GM10266 (cell line): ENCODE data around the gene KCNH1.

ENCODE experiments used
- DNase-seq: peaks from one replicate; pipeline ENCODE4 v3.0.0; 2012; ENCODE audit errors: extremely low spot score
- TF ChIP-seq, protein P1 (sequence below): IDR thresholded peaks from 2 replicates; pipeline ENCODE4 v1.5.1; 2012; ENCODE audit warnings: mild to moderate bottlenecking, low read depth; ENCODE audit not compliant: control insufficient read depth, insufficient read depth; ENCODE audit errors: missing control alignments

Gene KCNH1

DNA sequence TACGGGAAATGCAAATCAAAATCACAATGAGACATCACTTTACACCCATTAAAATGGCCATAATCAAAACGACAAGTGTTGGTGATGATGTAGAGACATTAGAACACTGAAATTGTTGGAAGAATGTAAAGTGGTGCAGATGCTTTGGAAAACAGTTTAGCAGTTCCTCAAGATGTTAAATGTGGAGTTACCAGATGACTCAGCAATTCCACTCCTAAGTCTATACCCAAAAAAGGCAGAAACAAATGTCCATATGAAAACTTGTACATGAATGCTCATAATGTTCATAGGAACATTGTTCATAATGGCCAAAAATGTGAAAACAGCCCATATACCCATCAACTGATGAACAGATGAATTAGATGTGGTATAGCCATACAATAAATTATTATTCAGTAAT is 267.4 kb downstream of the KCNH1 start:
- DNase-seq: no peak
- TF ChIP-seq, protein P1, sequence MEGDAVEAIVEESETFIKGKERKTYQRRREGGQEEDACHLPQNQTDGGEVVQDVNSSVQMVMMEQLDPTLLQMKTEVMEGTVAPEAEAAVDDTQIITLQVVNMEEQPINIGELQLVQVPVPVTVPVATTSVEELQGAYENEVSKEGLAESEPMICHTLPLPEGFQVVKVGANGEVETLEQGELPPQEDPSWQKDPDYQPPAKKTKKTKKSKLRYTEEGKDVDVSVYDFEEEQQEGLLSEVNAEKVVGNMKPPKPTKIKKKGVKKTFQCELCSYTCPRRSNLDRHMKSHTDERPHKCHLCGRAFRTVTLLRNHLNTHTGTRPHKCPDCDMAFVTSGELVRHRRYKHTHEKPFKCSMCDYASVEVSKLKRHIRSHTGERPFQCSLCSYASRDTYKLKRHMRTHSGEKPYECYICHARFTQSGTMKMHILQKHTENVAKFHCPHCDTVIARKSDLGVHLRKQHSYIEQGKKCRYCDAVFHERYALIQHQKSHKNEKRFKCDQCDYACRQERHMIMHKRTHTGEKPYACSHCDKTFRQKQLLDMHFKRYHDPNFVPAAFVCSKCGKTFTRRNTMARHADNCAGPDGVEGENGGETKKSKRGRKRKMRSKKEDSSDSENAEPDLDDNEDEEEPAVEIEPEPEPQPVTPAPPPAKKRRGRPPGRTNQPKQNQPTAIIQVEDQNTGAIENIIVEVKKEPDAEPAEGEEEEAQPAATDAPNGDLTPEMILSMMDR: no peak

DNA sequence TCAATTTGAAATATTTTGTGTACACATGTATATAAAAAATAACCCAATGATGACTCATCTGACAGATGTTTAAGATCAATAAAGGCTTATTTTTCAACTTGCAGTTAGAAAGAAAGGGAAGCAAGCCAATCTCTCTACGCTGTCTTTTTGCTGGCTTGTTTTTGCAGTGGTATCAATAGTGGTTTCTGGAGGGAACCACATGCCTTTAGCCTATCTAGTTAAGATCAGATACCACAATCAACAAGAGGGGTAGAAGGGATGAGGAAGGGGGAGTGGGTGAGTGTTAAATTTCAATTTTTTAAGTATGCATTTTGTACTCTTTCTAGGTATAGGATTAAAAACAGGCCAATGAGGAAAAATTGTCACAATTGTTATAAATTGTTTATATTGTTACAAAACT is 276.2 kb downstream of the KCNH1 start:
- TF ChIP-seq, protein P1: no peak
- no peak for DNase-seq

DNA sequence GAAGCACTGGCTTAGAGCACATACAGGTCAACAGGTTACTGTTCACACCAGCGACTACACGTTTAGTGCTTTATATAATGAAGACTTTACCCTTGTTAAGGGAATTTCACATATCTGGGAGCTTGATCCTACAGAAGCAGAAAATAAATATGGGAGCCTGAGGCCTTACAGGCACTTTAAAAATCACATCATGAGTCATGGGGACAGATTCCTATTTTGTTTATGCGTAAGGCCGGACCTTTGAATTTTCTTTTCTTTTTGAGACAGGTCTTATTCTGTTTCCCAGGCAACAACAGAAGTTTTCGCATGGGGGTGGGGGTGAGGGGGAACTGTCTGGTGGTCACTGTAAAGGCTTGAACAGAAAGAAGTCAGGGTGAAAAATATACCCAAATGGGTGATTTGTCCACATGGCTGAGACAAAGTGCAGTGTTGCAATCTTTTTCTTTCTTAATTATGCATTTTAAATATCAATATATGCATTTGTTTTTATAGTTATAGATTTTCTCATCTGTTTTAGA is 276.7 kb downstream of the KCNH1 start:
- DNase-seq: no peak
- TF ChIP-seq, protein P1: no peak

DNA sequence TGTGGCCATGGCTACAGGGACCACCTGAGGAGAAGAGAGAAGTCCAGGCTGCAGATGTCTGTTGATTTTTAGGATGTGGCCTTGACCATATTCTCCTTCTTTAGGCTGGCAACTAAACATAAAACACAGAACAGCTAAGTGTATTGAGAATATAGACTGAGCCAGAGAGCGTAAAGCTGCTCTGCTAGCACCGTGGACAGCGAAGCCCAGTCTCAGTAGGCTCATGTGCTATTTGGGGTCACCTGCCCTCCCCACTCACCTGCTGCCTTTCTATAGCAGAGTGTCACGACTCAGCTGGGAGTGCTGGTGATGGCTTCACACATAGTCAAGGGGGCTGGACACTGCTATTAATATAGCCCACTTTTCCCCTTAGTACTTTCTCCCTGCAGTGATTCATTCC is 278.5 kb downstream of the KCNH1 start:
- DNase-seq: no peak
- TF ChIP-seq, protein P1: no peak

DNA sequence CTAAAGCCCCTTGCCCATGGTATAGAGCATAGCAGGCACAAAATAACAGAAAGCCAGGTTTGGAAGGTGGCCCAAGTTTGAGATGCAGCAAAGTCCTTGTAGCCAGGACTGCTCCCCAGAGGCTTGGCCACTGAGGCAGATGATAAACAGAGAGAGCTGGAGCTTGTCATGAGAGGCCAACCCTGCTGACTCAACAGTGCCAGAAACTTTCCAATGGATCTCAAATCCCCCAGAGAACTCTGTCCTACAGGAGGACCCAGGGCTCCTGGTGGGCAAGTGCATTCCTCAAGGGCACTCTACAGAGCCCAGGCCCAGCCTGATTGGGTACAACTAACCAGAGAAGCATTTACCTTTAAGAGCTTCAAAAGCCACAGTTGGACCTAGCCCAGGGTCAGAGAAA is 280.7 kb downstream of the KCNH1 start:
- TF ChIP-seq, protein P1: no peak
- no peak for DNase-seq

DNA sequence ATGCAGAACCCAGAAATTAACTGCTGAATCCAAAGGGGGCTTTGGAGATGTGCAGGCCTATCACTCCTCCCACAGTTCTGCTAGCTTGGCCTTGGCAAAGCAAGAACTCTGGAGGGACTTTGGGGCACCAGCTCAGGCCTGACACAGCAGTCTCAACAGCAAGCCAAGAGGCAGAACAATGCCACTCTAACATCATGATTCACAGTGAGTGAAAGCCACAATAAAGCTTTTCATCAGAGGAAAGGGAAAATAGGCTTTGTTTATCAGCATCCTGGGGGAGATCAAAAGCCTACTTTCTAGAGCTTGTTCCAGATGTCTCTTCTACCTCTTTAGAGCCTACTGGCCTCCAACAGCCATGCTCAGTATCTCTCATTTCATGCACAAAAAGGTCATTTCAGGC is 283.4 kb downstream of the KCNH1 start:
- TF ChIP-seq, protein P1: no peak

DNA sequence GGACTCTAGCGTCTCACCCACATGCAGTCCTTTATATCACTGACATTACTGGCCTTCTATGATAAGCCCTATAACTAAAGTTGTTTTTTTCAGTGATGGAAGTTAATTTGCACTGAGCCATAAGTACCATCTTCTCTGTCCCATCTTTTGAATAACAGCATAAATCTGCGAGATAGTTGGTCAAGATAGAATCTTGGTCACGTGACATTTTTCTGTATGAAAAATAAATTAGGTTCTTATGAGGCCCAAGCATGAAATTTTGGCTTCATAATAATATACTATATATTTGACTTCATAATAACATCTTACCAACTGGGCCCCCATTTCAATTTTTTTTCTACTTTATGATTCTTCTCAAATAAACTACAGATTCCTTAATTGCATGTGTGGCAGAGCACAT is 285.5 kb downstream of the KCNH1 start:
- DNase-seq: no peak
- TF ChIP-seq, protein P1: no peak

More for the DNA sequence above, 283.4 kb downstream of the KCNH1 start:
- DNase-seq: no peak
